ENCODE results near the gene AIF1.
A peak's percentile ranks its signal among the peaks of the same experiment; 100 is the strongest.

Gene AIF1

DNA sequence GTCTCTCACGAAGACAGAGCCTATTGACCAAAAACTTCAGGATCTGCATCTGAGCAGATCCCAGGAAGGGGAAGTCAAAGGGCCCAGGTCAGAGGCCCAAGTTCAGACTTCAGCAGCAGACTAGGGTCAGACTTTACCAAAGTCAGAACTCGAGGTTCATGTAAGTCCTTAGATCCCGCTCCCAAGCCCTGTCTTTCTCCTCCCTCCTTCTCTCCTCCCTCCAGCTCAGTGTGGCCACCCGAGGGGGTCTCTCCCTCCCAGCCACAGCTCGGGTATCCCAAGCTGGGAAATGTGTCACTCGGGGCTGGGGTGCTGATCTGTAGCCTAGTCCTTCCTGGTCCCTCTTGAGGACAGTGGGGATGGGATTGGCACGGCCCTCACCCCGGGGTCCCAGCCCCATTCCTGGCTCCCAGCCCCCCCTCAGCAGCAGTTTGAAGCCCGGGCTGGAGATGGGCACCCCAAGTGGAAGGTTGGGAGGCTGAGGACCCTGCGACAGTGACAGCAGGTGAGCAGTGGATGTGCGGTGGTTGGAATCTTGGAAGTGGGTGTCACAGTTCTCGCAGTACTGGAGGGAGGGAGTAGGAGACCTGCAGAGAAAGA lies 47.2 kb downstream of the AIF1 start:
- TF ChIP-seq, protein P1, sequence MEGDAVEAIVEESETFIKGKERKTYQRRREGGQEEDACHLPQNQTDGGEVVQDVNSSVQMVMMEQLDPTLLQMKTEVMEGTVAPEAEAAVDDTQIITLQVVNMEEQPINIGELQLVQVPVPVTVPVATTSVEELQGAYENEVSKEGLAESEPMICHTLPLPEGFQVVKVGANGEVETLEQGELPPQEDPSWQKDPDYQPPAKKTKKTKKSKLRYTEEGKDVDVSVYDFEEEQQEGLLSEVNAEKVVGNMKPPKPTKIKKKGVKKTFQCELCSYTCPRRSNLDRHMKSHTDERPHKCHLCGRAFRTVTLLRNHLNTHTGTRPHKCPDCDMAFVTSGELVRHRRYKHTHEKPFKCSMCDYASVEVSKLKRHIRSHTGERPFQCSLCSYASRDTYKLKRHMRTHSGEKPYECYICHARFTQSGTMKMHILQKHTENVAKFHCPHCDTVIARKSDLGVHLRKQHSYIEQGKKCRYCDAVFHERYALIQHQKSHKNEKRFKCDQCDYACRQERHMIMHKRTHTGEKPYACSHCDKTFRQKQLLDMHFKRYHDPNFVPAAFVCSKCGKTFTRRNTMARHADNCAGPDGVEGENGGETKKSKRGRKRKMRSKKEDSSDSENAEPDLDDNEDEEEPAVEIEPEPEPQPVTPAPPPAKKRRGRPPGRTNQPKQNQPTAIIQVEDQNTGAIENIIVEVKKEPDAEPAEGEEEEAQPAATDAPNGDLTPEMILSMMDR (IDR thresholded peaks at IDR 0.05; ENCODE audit: extremely low read depth, missing control alignments): no peak
- no peak for DNase-seq (ENCODE audit: low spot score)

DNA sequence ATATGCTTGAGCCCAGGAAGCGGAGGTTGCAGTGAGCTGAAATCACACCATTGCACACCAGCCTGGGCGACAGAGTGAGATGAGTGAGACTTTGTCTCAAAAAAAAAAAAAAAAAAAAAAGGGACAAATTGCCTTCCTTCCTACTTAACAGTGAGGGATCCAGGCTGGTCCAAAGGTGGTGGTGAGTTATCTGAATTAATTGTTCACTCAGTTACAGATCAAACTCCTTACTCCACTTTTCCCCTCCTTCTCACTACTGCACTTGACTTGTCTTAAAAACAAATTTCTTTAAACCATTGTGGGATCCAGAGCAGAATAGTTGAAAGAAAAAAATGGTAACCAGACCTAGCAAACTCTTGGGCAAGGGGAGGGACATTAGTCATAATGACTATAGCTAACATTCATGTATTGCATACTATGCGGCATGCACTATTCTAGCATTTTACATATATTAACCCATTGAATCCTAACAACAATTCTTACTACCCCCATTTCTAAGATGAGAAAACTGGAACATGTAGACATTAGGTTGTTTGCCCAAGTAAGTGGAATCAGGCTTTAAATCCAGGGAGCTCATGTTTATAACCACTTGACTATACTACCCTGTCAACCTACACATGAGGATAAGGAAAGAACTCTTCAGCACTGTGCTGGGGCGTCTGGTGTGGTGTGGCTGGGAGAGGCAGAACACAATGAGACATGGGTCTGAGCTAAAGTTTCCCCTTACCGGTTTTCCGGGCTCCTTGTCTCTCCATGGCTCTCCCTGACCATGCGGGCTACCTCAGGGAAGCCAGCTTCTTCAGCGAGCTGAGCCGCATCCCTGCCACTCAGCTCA lies 48.3 kb downstream of the AIF1 start:
- DNase-seq (ENCODE audit: low spot score): no peak
- TF ChIP-seq, protein P1 (IDR thresholded peaks at IDR 0.05; ENCODE audit: extremely low read depth, missing control alignments): no peak

DNA sequence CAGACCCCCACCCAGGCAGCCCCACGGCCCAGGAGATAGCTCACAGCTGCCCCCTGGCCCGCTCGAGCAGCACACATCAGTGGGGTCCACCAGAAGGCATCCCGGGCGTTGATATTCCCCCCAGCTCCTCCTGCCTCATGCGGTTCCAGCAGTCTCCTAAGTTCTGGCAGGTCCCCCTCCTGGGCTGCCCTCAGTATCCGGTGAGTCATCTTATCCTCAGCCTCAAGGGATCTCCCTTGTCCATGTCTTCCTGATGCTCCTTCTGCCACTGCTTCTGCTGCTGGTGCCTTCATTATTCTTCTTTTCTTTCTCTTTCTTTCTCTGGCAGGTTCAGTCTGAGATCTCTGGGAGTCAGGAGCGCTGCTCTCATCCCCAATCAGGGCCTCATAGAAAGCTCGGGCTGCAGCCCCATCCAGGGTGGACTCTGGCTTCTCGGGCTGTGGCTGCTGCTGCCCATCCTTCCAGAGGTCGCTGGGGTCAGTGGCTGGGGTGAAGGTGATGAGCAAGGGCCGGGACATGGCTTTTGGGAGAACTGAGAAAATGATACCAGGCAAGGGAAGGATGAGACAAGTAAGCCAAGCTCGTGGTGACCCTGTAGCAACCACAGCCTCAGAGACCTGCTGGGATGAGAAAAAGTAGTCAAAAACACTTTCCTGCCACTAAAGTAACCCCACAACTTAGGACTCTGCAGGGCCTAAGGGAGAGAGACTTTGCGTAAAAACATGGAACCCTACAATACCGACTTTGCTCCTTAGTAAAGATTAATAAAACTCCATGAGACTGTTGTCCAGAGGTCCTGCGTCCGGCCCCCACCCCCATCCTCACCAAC lies 49.1 kb downstream of the AIF1 start:
- no peak for DNase-seq (ENCODE audit: low spot score)
- TF ChIP-seq, protein P1 (IDR thresholded peaks at IDR 0.05; ENCODE audit: extremely low read depth, missing control alignments): peak; percentile 15

DNA sequence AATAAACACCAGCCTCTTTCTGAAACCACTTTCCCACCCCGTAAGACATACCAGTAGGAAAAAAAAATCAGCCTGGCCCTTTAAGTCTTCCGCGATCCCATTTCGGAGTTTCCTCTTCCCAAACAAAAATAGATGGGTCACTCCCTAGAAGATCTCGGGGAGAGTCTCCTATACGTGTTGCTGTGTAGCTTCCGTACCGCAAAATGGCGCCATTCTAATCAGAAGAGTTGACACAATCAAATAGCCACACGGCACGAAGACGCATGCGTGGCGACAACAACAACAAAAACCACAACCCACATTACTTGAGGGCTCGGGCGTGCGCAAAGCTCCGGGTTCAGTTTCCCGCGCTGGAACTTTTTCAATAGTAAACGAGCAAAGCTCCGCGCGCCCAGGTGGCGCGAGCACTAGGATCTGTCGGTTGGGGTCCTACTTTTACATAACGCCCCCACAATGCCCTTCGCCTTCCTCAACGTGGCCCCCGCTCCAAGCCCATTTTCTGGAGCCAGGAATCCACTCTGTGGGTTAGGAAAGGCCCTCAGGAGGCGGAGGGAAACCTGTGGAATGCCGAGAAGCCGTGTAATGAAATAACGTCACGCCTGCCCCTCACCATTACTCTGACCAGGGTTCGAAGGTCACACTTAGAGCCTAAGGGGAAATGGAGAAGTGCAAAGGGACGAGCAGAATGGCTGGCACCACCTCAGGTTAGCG lies 49.9 kb downstream of the AIF1 start, which contains the start of gene GPANK1:
TSS of gene GPANK1 (minus strand) at position 208 of the 711 bp plus-strand sequence. CDS start 519 bp downstream, outside the sequence.
- TF ChIP-seq, protein P1 (IDR thresholded peaks at IDR 0.05; ENCODE audit: extremely low read depth, missing control alignments): no peak
- DNase-seq (ENCODE audit: low spot score): peak; percentile 83

DNA sequence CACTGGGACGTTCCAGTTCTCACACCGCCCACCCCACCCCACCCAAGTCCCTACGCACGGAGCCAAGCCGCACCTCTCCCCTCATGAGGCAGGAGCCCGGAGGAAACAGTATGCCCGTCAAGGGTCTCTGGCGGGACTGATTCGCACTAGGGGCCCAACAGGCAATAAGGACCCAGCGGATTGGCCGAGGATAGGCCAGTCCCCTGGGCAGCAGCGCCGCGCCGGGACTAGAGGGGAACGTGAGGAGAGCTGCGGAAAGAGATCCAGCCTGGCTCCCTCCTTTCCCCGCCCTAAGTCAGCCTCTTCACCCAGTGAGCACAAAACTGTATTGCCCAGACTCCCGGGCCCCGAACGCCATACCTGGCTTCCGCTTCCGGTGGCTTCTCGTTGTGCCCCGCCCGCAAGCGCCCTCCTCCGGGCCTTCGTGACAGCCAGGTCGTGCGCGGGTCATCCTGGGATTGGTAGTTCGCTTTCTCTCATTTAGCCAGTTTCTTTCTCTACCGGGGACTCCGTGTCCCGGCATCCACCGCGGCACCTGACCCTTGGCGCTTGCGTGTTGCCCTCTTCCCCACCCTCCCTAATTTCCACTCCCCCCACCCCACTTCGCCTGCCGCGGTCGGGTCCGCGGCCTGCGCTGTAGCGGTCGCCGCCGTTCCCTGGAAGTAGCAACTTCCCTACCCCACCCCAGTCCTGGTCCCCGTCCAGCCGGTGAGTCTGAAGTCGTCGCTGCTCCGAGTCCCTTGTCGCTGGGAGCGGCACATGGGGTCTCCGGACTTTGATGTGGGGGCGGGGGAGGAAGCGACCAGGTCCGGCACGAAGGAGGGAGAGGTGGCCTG lies 50.7 kb downstream of the AIF1 start, which contains the start of gene CSNK2B:
TSS of gene CSNK2B (plus strand) at position 580 of the 836 bp plus-strand sequence. CDS start 752 bp downstream, outside the sequence.
- TF ChIP-seq, protein P1 (IDR thresholded peaks at IDR 0.05; ENCODE audit: extremely low read depth, missing control alignments): no peak
- peak; percentile 95 for DNase-seq (ENCODE audit: low spot score)

DNA sequence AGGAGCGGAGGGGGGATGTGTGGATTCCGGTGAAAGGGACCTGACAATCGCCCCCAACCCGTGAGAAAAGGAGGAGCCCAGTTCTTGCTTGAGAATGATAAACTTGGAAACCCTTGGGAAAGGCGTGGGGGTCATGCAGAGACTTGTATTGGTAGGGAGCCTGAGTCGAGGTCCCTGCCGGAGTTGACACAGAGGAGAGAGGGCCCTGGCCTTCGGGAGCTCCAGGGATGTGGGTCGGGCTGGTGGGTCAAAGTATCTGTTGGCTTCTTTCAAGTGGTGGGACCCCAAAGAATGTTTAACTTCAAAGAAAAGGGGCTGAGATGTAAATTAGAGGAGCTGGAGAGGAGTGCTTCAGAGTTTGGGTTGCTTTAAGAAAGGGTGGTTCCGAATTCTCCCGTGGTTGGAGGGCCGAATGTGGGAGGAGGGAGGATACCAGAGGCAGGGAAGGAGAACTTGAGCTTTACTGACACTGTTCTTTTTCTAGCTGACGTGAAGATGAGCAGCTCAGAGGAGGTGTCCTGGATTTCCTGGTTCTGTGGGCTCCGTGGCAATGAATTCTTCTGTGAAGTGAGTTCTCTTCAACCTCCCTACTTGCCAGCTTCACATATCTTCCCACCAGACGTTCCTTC lies 51.4 kb downstream of the AIF1 start:
- DNase-seq (ENCODE audit: low spot score): no peak

More for the DNA sequence above, 51.4 kb downstream of the AIF1 start:
- TF ChIP-seq, protein P1 (IDR thresholded peaks at IDR 0.05; ENCODE audit: extremely low read depth, missing control alignments): no peak
